Kidney (tissue), 14 donors: Measurements from ENCODE around the gene LILRA6. TPM values are rescaled to one million over a fixed set of nuclear protein-coding genes. Genes with fewer than 3 reads are reported as not detected.
"Not testable (repeated sequence)": the region's sequence is repeated elsewhere in the genome, so short reads cannot be mapped to it uniquely, and the experiment has no call there.

Experiments used
- DNase-seq, 5 donors: peaks; one replicate each; pipeline ENCODE4 v3.0.0-alpha.2; 2013 to 2020
- FAIRE-seq: peaks from 2 replicates; lab custom pipeline; 2012; peaks lifted over from hg19 to GRCh38; lab: Jason Lieb, UNC
- H3K27ac ChIP-seq, 2 donors: one replicate each; pipeline ENCODE4 v1.7.0; 2013; ENCODE audit warnings: low read depth in 2 of 2, low read length in 2 of 2, inconsistent platforms in 1 of 2
- H3K27me3 ChIP-seq: one replicate; pipeline ENCODE4 v1.7.1; 2013; ENCODE audit warnings: low read length, inconsistent platforms; ENCODE audit not compliant: control insufficient read depth, insufficient read depth
- H3K36me3 ChIP-seq, 3 donors: one replicate each; pipeline versions ENCODE4 v1.7.0 to v1.7.1; 2013; ENCODE audit warnings: low read length in 3 of 3, control low read depth in 1 of 3, inconsistent platforms in 1 of 3; ENCODE audit not compliant: insufficient read depth in 3 of 3, control insufficient read depth in 2 of 3
- H3K4me1 ChIP-seq, 3 donors: one replicate each; pipeline versions ENCODE4 v1.7.0 to v1.7.1; 2013; ENCODE audit warnings: low read length in 3 of 3, inconsistent platforms in 1 of 3, low read depth in 1 of 3; ENCODE audit not compliant: control insufficient read depth in 2 of 3, insufficient read depth in 2 of 3
- H3K4me3 ChIP-seq, 3 donors: one replicate each; pipeline versions ENCODE4 v1.7.0 to v1.8.1; 2013; ENCODE audit warnings: low read length in 3 of 3, control low read depth in 1 of 3, inconsistent platforms in 1 of 3
- H3K9ac ChIP-seq, 3 donors: one replicate each; pipeline versions ENCODE4 v1.7.0 to v1.7.1; 2013; ENCODE audit warnings: low read length in 3 of 3, control low read depth in 1 of 3, inconsistent platforms in 1 of 3
- H3K9me3 ChIP-seq, 3 donors: one replicate each; pipeline versions ENCODE4 v1.7.0 to v1.7.1; 2013; ENCODE audit warnings: low read length in 3 of 3, control low read depth in 1 of 3, inconsistent platforms in 1 of 3; ENCODE audit not compliant: control insufficient read depth in 2 of 3, insufficient read depth in 1 of 3
- intact Hi-C: fragments of 100-400 bp; cut with DNase I; formaldehyde crosslinking; loops from one replicate; pipeline ENCODE4 v1.11.1; 2022
- polyA plus RNA-seq: library from polyadenylated mRNA; stranded (reverse); fragments of 350-450 nt; fragmentation: Illumina TruSeq; extraction: RNeasy Lipid Tissue Mini Kit (QIAGEN cat#74804); gene quantifications from one replicate; pipeline ENCODE4 v1.2.3, GENCODE V29; 2014; ENCODE audit warnings: low read depth, low replicate concordance; ENCODE audit not compliant: insufficient read depth
- total RNA-seq: library from RNA; stranded (reverse); fragmentation: NEBNext Ultra II Directional; extraction: Animal tissue kit (Norgen Biotek cat#: 25700); gene quantifications from one replicate; pipeline ENCODE4 v1.2.1, GENCODE V29; 2021
- TF ChIP-seq, protein P1 (sequence below): IDR thresholded peaks from 3 replicates; pipeline ENCODE4 v1.5.1; 2012; ENCODE audit warnings: mild to moderate bottlenecking, moderate library complexity, borderline replicate concordance; ENCODE audit not compliant: insufficient read depth; ENCODE audit errors: extremely low read depth
- donor health status: control.
- donor health status: control.
- donor health status: control.
- donor health status: control.
- donor health status: control.
- donor health status: DM: yes; HTN: yes; CAD: no.
- donor health status: Normal renal cell carcinoma (clear cell type).

The LILRA6 gene
- total and polyA plus RNA-seq, 2 donors from 2014 or later = 2.9 TPM; not detected in 1

DNA sequence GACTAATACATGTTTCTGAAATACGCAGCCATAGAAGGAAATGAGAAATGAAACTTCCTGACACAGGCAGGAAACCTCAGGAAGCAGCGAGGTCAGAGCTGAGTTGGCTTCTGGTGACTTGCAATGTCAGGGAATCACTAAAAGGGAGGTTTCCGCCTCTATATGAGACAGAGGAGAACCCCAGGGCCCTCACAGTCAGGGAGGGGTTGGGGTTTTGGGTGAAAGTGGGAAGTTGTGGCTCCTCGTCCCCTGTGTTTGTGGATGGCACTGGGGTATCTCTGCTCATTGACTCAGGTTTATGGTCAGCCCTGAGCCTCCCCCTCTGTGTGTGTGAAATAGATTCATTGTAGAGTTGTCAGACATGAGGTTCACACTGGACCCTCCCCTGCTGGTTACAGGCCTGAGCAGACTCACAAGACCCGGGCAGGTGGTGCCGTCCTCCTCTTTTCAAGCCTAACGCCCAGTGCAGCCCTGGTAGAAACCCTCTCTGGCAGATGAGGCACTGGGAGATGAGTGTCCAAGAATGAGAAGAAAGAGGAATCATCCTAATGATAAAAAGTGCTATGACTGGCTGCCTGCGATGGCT is 5.5 kb upstream of the LILRA6 start:
- peak in 2 of 5 donors; percentile 14 to 44 for DNase-seq
- TF ChIP-seq, protein P1, sequence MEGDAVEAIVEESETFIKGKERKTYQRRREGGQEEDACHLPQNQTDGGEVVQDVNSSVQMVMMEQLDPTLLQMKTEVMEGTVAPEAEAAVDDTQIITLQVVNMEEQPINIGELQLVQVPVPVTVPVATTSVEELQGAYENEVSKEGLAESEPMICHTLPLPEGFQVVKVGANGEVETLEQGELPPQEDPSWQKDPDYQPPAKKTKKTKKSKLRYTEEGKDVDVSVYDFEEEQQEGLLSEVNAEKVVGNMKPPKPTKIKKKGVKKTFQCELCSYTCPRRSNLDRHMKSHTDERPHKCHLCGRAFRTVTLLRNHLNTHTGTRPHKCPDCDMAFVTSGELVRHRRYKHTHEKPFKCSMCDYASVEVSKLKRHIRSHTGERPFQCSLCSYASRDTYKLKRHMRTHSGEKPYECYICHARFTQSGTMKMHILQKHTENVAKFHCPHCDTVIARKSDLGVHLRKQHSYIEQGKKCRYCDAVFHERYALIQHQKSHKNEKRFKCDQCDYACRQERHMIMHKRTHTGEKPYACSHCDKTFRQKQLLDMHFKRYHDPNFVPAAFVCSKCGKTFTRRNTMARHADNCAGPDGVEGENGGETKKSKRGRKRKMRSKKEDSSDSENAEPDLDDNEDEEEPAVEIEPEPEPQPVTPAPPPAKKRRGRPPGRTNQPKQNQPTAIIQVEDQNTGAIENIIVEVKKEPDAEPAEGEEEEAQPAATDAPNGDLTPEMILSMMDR = no peak
- H3K9me3 ChIP-seq = no peaks in the 10 kb centered on the region
- H3K27ac ChIP-seq = no peak overlapping the region
- no peaks in the 10 kb centered on the region for H3K36me3 ChIP-seq
- intact Hi-C loops = no loop called here
- no peaks in the 10 kb centered on the region for H3K27me3 ChIP-seq
- H3K4me1 ChIP-seq = no peaks in the 10 kb centered on the region
- H3K4me3 ChIP-seq = no peak overlapping the region
- no peak for FAIRE-seq
- no peak overlapping the region for H3K9ac ChIP-seq

GRCh38 chr19:54247106-54247930 is 4.7 kb upstream of the LILRA6 start:
- FAIRE-seq = no peak
- intact Hi-C loops = no loop called here
- no peak overlapping the region for H3K27ac ChIP-seq

DNA sequence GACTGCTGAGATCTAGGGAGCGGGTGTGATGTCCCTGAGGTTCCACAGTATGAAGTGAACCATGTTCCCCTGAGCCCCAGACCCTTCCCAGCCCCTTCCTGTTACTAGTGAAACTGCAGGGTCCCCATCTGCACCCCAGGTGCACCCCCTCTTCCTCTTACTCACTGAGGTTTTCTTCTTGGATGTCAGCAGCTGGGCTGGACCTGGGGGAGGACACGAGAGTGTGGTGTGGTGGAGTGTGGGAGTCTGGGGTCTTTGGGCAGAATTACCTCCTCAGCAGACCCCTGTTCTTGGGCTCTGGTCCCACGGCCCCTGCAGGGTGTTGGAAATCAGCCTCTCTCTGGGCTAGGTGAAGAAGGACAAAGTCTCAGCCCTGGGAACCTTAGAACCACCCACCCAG is 3.3 kb upstream of the LILRA6 start:
- Histone ChIP-seq H3K4me3 (no peak overlapping the region), H3K9me3 (no peaks in the 10 kb centered on the region), H3K4me1 (no peaks in the 10 kb centered on the region), H3K9ac (no peak overlapping the region), H3K27me3 (no peaks in the 10 kb centered on the region), H3K27ac (no peak overlapping the region), H3K36me3 (no peaks in the 10 kb centered on the region)
- TF ChIP-seq, protein P1 = no peak
- FAIRE-seq = no peak
- DNase-seq = no peak
- intact Hi-C loops = no loop called here

More at GRCh38 chr19:54247106-54247930, 4.7 kb upstream of the LILRA6 start:
- TF ChIP-seq, protein P1 = no peak
- no peaks in the 10 kb centered on the region for H3K9me3 ChIP-seq
- H3K36me3 ChIP-seq = no peaks in the 10 kb centered on the region
- no peaks in the 10 kb centered on the region for H3K27me3 ChIP-seq
- no peaks in the 10 kb centered on the region for H3K4me1 ChIP-seq
- H3K9ac ChIP-seq = no peak overlapping the region
- H3K4me3 ChIP-seq = no peak overlapping the region
- no peak for DNase-seq

- H3K36me3 ChIP-seq, H3K9me3 ChIP-seq, intact Hi-C loops, H3K27ac ChIP-seq, H3K27me3 ChIP-seq, H3K4me1 ChIP-seq, FAIRE-seq, H3K4me3 ChIP-seq, H3K9ac ChIP-seq: not testable (repeated sequence)
- DNase-seq = peak in 1 of 5 donors; percentile 1
Measured at GRCh38 chr19:54243809-54244208, 1.2 kb upstream of the LILRA6 start.

- H3K4me3 ChIP-seq, H3K9me3 ChIP-seq, H3K4me1 ChIP-seq, intact Hi-C loops, H3K36me3 ChIP-seq, H3K27ac ChIP-seq, H3K27me3 ChIP-seq, DNase-seq, H3K9ac ChIP-seq, FAIRE-seq: not testable (repeated sequence)
Measured at GRCh38 chr19:54242234-54242633, 356 bp downstream of the LILRA6 start.
